Mucosa of gallbladder (tissue), 1 donor: Measurements from ENCODE around the gene ZBTB34. TPM values are rescaled to one million over a fixed set of nuclear protein-coding genes. Genes with fewer than 3 reads are reported as not detected.

Source experiments
- DNase-seq: peaks from one replicate; pipeline ENCODE4 v3.0.0-alpha.2; 2020; ENCODE audit warnings: low spot score
- total RNA-seq: library from RNA; stranded (reverse); gene quantifications from one replicate; pipeline ENCODE4 v1.2.1, GENCODE V29; 2021
- donor health status: DM: no; HTN: no; CAD: no.

The ZBTB34 gene
- total RNA-seq, 1 donor from 2014 or later: 9.8 TPM

GRCh38 chr9:126879288-126879687, 18.8 kb downstream of the ZBTB34 start:
- DNase-seq: no peak

- DNase-seq: no peak
Observed at GRCh38 chr9:126880226-126880946, 19.9 kb downstream of the ZBTB34 start.

- DNase-seq: no peak
Observed at GRCh38 chr9:126880947-126881332, 20.5 kb downstream of the ZBTB34 start.

- no peak for DNase-seq
Observed at GRCh38 chr9:126882746-126883145, 22.3 kb downstream of the ZBTB34 start.

GRCh38 chr9:126883636-126884035, 23.2 kb downstream of the ZBTB34 start:
- DNase-seq: peak; percentile 36

GRCh38 chr9:126885131-126885641, 24.7 kb downstream of the ZBTB34 start:
- peak; percentile 60 for DNase-seq

GRCh38 chr9:126886034-126886822, 25.8 kb downstream of the ZBTB34 start:
- DNase-seq: no peak

- DNase-seq: no peak
Observed at GRCh38 chr9:126886897-126887296, 26.5 kb downstream of the ZBTB34 start.

- no peak for DNase-seq
Observed at GRCh38 chr9:126891676-126892075, 31.2 kb downstream of the ZBTB34 start.

GRCh38 chr9:126893079-126893478, 32.6 kb downstream of the ZBTB34 start:
- no peak for DNase-seq

GRCh38 chr9:126894052-126894603, 33.7 kb downstream of the ZBTB34 start:
- DNase-seq: no peak

GRCh38 chr9:126902210-126902609, 41.8 kb downstream of the ZBTB34 start:
- no peak for DNase-seq

GRCh38 chr9:126904586-126904985, 44.1 kb downstream of the ZBTB34 start:
- DNase-seq: no peak

GRCh38 chr9:126906091-126906490, 45.7 kb downstream of the ZBTB34 start:
- DNase-seq: no peak

GRCh38 chr9:126907058-126907457, 46.6 kb downstream of the ZBTB34 start:
- no peak for DNase-seq

- DNase-seq: peak; percentile 95
Observed at GRCh38 chr9:126914458-126915280, 54.2 kb downstream of the ZBTB34 start, which contains the start of gene RALGPS1. Gene RALGPS1, plus strand, starts transcription at chr9:126914782. Its CDS starts 47,508 bp downstream, at chr9:126962290.

- DNase-seq: peak; percentile 77
Observed at GRCh38 chr9:126915281-126915816, 54.9 kb downstream of the ZBTB34 start.

- DNase-seq: no peak
Observed at GRCh38 chr9:126915846-126916543, 55.6 kb downstream of the ZBTB34 start.

GRCh38 chr9:126916909-126917308, 56.5 kb downstream of the ZBTB34 start:
- no peak for DNase-seq

- DNase-seq: no peak
Observed at GRCh38 chr9:126919193-126919592, 58.8 kb downstream of the ZBTB34 start.

GRCh38 chr9:126925876-126926275, 65.4 kb downstream of the ZBTB34 start:
- DNase-seq: no peak
